HEK293 (cell line): Measurements from ENCODE around the gene RAB1B.

ENCODE experiments used
- CTCF ChIA-PET: fragments of 350-600 bp; formaldehyde crosslinking; extraction: SDS; loops from one replicate; lab custom pipeline; 2021; ENCODE audit warnings: antibody characterized with exemption; lab: Yijun Ruan, JAX
- POLR2A ChIA-PET: fragments of 300-600 bp; formaldehyde crosslinking; extraction: SDS; loops from one replicate; lab custom pipeline; 2020; ENCODE audit warnings: antibody characterized with exemption, inconsistent platforms; lab: Yijun Ruan, JAX
- H3K27ac ChIP-seq: fragments of 200-500 bp; sonication (Bioruptor generic); 2 replicates; pipeline ENCODE4 v1.5.1; 2014; ENCODE audit warnings: low read depth, low read length, control low read depth, inconsistent platforms; ENCODE audit errors: extremely low read depth
- H3K36me3 ChIP-seq, 2 experiments: fragments of 200-500 bp in 1 of 2; sonication (Bioruptor generic) in 1 of 2; 1 replicate in 1 of 2; 2 replicates in 1 of 2; pipeline ENCODE4 v1.5.1; 2014 to 2017; ENCODE audit warnings: inconsistent platforms in 2 of 2, low read length in 2 of 2; ENCODE audit not compliant: control insufficient read depth in 2 of 2, insufficient read depth in 1 of 2
- H3K4me1 ChIP-seq: fragments of 200-500 bp; sonication (Bioruptor generic); 2 replicates; pipeline ENCODE4 v1.5.1; 2014; ENCODE audit warnings: mild to moderate bottlenecking, low read length, inconsistent platforms; ENCODE audit not compliant: control insufficient read depth, insufficient read depth
- H3K4me3 ChIP-seq: 2 replicates; pipeline ENCODE4 v1.5.1; 2011; ENCODE audit warnings: low read depth, mild to moderate bottlenecking, control low read depth, low read length, moderate library complexity
- H3K9me3 ChIP-seq: fragments of 200-500 bp; sonication (Bioruptor generic); 2 replicates; pipeline ENCODE4 v1.5.1; 2014; ENCODE audit warnings: low read depth, low read length, inconsistent platforms; ENCODE audit not compliant: control insufficient read depth, insufficient read depth
- KLF16 ChIP-seq: fragments of 450-650 bp; formaldehyde crosslinking; IDR thresholded peaks from 2 replicates; pipeline ENCODE4 v1.5.1; 2017; ENCODE audit warnings: missing biosample characterization, missing genetic modification characterization
- MYNN ChIP-seq: fragments of 450-650 bp; formaldehyde crosslinking; IDR thresholded peaks from 2 replicates; pipeline ENCODE4 v1.5.1; 2016; ENCODE audit warnings: missing biosample characterization, missing genetic modification characterization, borderline replicate concordance
- RBAK ChIP-seq: fragments of 450-650 bp; formaldehyde crosslinking; IDR thresholded peaks from 2 replicates; pipeline ENCODE4 v1.5.1; 2016; ENCODE audit warnings: missing biosample characterization, missing genetic modification characterization
- SCRT2 ChIP-seq: fragments of 450-650 bp; formaldehyde crosslinking; IDR thresholded peaks from 2 replicates; pipeline ENCODE4 v1.5.1; 2016; ENCODE audit warnings: missing biosample characterization, missing genetic modification characterization
- ZBTB21 ChIP-seq: fragments of 450-650 bp; formaldehyde crosslinking; IDR thresholded peaks from 2 replicates; pipeline ENCODE4 v1.5.1; 2017; ENCODE audit warnings: missing biosample characterization, missing genetic modification characterization
- ZNF112 ChIP-seq: fragments of 450-650 bp; formaldehyde crosslinking; IDR thresholded peaks from 2 replicates; pipeline ENCODE4 v1.5.0; 2017; ENCODE audit warnings: missing biosample characterization, missing genetic modification characterization
- ZNF140 ChIP-seq: fragments of 450-650 bp; formaldehyde crosslinking; IDR thresholded peaks from 2 replicates; pipeline ENCODE4 v1.5.1; 2016; ENCODE audit warnings: missing biosample characterization, missing genetic modification characterization
- ZNF19 ChIP-seq: fragments of 450-650 bp; formaldehyde crosslinking; IDR thresholded peaks from 2 replicates; pipeline ENCODE4; 2016; ENCODE audit warnings: missing biosample characterization, missing genetic modification characterization, low read depth
- ZNF211 ChIP-seq: fragments of 450-650 bp; formaldehyde crosslinking; IDR thresholded peaks from 2 replicates; pipeline ENCODE4 v1.5.1; 2016; ENCODE audit warnings: low read depth, missing biosample characterization, missing genetic modification characterization
- ZNF239 ChIP-seq: fragments of 450-650 bp; formaldehyde crosslinking; IDR thresholded peaks from 2 replicates; pipeline ENCODE4 v1.5.1; 2016; ENCODE audit warnings: missing biosample characterization, missing genetic modification characterization
- ZNF24 ChIP-seq: fragments of 450-650 bp; formaldehyde crosslinking; IDR thresholded peaks from 2 replicates; pipeline ENCODE4 v1.5.1; 2016; ENCODE audit warnings: missing biosample characterization, missing genetic modification characterization
- ZNF274 ChIP-seq, 2 experiments: fragments of 200-500 bp in 1 of 2; fragments of 450-650 bp in 1 of 2; sonication (Bioruptor generic) in 1 of 2; formaldehyde crosslinking in 1 of 2; IDR thresholded peaks; 2 replicates each; pipeline versions ENCODE4 v1.5.1 to v1.6.1; 2014 to 2016; ENCODE audit warnings: borderline replicate concordance in 1 of 2, inconsistent platforms in 1 of 2, low read length in 1 of 2, missing biosample characterization in 1 of 2, missing genetic modification characterization in 1 of 2
- ZNF341 ChIP-seq: fragments of 450-650 bp; formaldehyde crosslinking; IDR thresholded peaks from 2 replicates; pipeline ENCODE4; 2016; ENCODE audit warnings: low read depth, missing biosample characterization, missing genetic modification characterization
- ZNF354C ChIP-seq: fragments of 450-650 bp; formaldehyde crosslinking; IDR thresholded peaks from 2 replicates; pipeline ENCODE4 v1.5.1; 2016; ENCODE audit warnings: missing biosample characterization, missing genetic modification characterization, low read depth, borderline replicate concordance
- ZNF37A ChIP-seq: fragments of 450-650 bp; IDR thresholded peaks from 2 replicates; pipeline ENCODE4 v1.5.1; 2018; ENCODE audit warnings: missing biosample characterization, missing genetic modification characterization
- ZNF571 ChIP-seq: fragments of 450-650 bp; formaldehyde crosslinking; IDR thresholded peaks from 2 replicates; pipeline ENCODE4 v1.5.0; 2017; ENCODE audit warnings: missing biosample characterization, missing genetic modification characterization
- ZNF623 ChIP-seq: fragments of 450-650 bp; formaldehyde crosslinking; IDR thresholded peaks from 2 replicates; pipeline ENCODE4 v1.5.1; 2016; ENCODE audit warnings: missing biosample characterization, missing genetic modification characterization
- ZNF660 ChIP-seq: fragments of 450-650 bp; IDR thresholded peaks from 2 replicates; pipeline ENCODE4 v1.5.1; 2018; ENCODE audit warnings: missing biosample characterization, mild to moderate bottlenecking, missing genetic modification characterization
- ZNF664 ChIP-seq: fragments of 450-650 bp; formaldehyde crosslinking; IDR thresholded peaks from 2 replicates; pipeline ENCODE4 v1.5.1; 2016; ENCODE audit warnings: missing biosample characterization, missing genetic modification characterization
- ZSCAN16 ChIP-seq: fragments of 450-650 bp; formaldehyde crosslinking; IDR thresholded peaks from 2 replicates; pipeline ENCODE4 v1.5.1; 2016; ENCODE audit warnings: missing biosample characterization, missing genetic modification characterization
- TF ChIP-seq, protein P1 (sequence below): fragments of 450-650 bp; formaldehyde crosslinking; IDR thresholded peaks from 2 replicates; pipeline ENCODE4 v1.5.1; 2016; ENCODE audit warnings: missing biosample characterization, missing genetic modification characterization
- TF ChIP-seq, protein P2 (sequence below): sonication (generic); formaldehyde crosslinking; IDR thresholded peaks from 2 replicates; pipeline ENCODE4 v1.8.1; 2022; ENCODE audit warnings: mild to moderate bottlenecking, moderate library complexity, missing genetic modification reagents
- TF ChIP-seq, protein P3 (sequence below): fragments of 450-650 bp; formaldehyde crosslinking; IDR thresholded peaks from 2 replicates; pipeline ENCODE4 v1.5.1; 2016; ENCODE audit warnings: missing biosample characterization, missing genetic modification characterization, borderline replicate concordance
- TF ChIP-seq, protein P4 (sequence below): fragments of 450-650 bp; formaldehyde crosslinking; IDR thresholded peaks from 2 replicates; pipeline ENCODE4 v1.5.1; 2016; ENCODE audit warnings: missing biosample characterization, missing genetic modification characterization, borderline replicate concordance
- TF ChIP-seq, protein P5 (sequence below): fragments of 450-650 bp; formaldehyde crosslinking; IDR thresholded peaks from 2 replicates; pipeline ENCODE4 v1.5.1; 2016; ENCODE audit warnings: missing biosample characterization, missing genetic modification characterization
- TF ChIP-seq, protein P6 (sequence below): fragments of 450-650 bp; formaldehyde crosslinking; IDR thresholded peaks from 2 replicates; pipeline ENCODE4 v1.5.1; 2016; ENCODE audit warnings: missing biosample characterization, missing genetic modification characterization, low read depth

Gene RAB1B

DNA sequence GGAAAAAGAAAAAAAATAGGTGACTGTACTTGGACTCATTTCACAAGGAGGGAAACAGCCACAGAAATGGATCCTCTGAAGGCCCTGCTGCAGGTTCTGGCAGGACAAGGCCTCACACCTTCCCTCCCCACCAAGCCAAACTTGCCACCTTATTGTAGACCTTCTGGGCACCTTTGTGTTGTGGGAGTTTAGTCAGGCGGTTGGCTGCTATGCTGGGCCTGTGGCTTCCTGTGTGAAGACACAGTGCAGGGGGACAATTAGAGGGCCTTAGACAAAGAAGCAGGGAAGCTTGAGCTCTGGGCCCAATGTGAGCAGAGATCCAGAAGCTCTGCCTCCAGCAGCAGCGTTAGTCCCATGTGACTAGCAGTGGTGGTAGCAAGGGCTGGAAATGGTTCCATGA lies 4.2 kb downstream of the RAB1B start:
- Histone ChIP-seq H3K9me3 (no peaks in the 10 kb centered on the region), H3K27ac (no peak overlapping the region), H3K4me3 (no peak overlapping the region), H3K36me3 (peaks cover 0 to 61% of the 10 kb centered on the region in 2 experiments; a peak in 2 of 3 replicates), H3K4me1 (peaks cover 2% of the 10 kb centered on the region; the same call in 1 of the 2 replicates)
- ChIA-PET POLR2A (interaction anchor here (1.4 kb wide), 1 partner anchor 17 kb away, joined by 4 read pairs; the partner anchor contains the start of gene YIF1A), CTCF (interaction anchor here (0.8 to 4.9 kb wide), 2 partner anchors 9 to 50 kb away, joined by 3 to 24 read pairs; no protein-coding TSS in a partner anchor)
- TF ChIP-seq ZNF354C (tag by site-specific recombination) = no peak
- no peak for TF ChIP-seq ZNF341 (tag by site-specific recombination)
- TF ChIP-seq, protein P1, sequence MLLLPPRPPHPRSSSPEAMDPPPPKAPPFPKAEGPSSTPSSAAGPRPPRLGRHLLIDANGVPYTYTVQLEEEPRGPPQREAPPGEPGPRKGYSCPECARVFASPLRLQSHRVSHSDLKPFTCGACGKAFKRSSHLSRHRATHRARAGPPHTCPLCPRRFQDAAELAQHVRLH (tag by site-specific recombination) = no peak
- TF ChIP-seq, protein P2, sequence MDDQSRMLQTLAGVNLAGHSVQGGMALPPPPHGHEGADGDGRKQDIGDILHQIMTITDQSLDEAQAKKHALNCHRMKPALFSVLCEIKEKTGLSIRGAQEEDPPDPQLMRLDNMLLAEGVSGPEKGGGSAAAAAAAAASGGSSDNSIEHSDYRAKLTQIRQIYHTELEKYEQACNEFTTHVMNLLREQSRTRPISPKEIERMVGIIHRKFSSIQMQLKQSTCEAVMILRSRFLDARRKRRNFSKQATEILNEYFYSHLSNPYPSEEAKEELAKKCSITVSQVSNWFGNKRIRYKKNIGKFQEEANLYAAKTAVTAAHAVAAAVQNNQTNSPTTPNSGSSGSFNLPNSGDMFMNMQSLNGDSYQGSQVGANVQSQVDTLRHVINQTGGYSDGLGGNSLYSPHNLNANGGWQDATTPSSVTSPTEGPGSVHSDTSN (CRISPR knock-in tag) = no peak
- TF ChIP-seq, protein P3, sequence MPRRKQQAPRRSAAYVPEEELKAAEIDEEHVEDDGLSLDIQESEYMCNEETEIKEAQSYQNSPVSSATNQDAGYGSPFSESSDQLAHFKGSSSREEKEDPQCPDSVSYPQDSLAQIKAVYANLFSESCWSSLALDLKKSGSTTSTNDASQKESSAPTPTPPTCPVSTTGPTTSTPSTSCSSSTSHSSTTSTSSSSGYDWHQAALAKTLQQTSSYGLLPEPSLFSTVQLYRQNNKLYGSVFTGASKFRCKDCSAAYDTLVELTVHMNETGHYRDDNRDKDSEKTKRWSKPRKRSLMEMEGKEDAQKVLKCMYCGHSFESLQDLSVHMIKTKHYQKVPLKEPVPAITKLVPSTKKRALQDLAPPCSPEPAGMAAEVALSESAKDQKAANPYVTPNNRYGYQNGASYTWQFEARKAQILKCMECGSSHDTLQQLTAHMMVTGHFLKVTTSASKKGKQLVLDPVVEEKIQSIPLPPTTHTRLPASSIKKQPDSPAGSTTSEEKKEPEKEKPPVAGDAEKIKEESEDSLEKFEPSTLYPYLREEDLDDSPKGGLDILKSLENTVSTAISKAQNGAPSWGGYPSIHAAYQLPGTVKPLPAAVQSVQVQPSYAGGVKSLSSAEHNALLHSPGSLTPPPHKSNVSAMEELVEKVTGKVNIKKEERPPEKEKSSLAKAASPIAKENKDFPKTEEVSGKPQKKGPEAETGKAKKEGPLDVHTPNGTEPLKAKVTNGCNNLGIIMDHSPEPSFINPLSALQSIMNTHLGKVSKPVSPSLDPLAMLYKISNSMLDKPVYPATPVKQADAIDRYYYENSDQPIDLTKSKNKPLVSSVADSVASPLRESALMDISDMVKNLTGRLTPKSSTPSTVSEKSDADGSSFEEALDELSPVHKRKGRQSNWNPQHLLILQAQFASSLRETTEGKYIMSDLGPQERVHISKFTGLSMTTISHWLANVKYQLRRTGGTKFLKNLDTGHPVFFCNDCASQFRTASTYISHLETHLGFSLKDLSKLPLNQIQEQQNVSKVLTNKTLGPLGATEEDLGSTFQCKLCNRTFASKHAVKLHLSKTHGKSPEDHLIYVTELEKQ (tag by site-specific recombination) = no peak
- no peak for TF ChIP-seq ZNF112 (tag by site-specific recombination)
- no peak for TF ChIP-seq MYNN
- no peak for TF ChIP-seq ZBTB21 (tag by site-specific recombination)
- TF ChIP-seq ZNF623 (tag by site-specific recombination) = no peak
- no peak for TF ChIP-seq ZNF571 (tag by site-specific recombination)
- no peak for TF ChIP-seq ZNF274 (IDR thresholded peaks at IDR 0.05; ENCODE audit: low read length)
- TF ChIP-seq ZNF274 (tag by site-specific recombination; IDR thresholded peaks at IDR 0.05; ENCODE audit: borderline replicate concordance) = no peak
- TF ChIP-seq ZSCAN16 = no peak
- TF ChIP-seq, protein P4, sequence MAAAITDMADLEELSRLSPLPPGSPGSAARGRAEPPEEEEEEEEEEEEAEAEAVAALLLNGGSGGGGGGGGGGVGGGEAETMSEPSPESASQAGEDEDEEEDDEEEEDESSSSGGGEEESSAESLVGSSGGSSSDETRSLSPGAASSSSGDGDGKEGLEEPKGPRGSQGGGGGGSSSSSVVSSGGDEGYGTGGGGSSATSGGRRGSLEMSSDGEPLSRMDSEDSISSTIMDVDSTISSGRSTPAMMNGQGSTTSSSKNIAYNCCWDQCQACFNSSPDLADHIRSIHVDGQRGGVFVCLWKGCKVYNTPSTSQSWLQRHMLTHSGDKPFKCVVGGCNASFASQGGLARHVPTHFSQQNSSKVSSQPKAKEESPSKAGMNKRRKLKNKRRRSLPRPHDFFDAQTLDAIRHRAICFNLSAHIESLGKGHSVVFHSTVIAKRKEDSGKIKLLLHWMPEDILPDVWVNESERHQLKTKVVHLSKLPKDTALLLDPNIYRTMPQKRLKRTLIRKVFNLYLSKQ (tag by site-specific recombination) = no peak
- TF ChIP-seq, protein P5, sequence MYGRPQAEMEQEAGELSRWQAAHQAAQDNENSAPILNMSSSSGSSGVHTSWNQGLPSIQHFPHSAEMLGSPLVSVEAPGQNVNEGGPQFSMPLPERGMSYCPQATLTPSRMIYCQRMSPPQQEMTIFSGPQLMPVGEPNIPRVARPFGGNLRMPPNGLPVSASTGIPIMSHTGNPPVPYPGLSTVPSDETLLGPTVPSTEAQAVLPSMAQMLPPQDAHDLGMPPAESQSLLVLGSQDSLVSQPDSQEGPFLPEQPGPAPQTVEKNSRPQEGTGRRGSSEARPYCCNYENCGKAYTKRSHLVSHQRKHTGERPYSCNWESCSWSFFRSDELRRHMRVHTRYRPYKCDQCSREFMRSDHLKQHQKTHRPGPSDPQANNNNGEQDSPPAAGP (tag by site-specific recombination) = no peak
- no peak for TF ChIP-seq SCRT2 (tag by site-specific recombination)
- no peak for TF ChIP-seq KLF16 (tag by site-specific recombination)

DNA sequence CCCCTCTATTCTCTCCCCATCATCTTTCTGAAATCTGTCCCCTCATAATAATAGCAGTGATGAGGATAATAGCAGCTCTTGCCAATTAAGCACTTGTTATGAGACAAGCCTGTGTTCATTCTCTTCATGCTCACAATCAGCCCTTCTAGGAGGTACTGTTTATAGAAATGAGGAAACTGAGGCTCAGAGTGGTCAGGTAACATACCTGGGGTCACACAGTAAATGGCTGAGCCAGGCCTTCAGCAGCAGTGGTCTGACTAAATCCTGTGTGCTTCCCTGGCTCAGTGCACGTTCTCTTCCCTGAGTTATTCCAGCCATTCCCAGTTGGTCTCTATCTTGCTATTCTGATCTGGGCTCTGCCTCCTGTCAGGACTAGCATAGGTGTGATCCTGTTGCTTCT lies 5.8 kb downstream of the RAB1B start:
- H3K36me3 ChIP-seq = peaks cover 0 to 61% of the 10 kb centered on the region in 2 experiments; a peak in 2 of 3 replicates
- H3K4me1 ChIP-seq = peaks cover 2% of the 10 kb centered on the region; the same call in 1 of the 2 replicates
- no peak overlapping the region for H3K4me3 ChIP-seq
- CTCF ChIA-PET = no interaction called here
- H3K27ac ChIP-seq = no peak overlapping the region
- H3K9me3 ChIP-seq = no peaks in the 10 kb centered on the region
- POLR2A ChIA-PET = no interaction called here
- no peak for TF ChIP-seq ZNF140
- no peak for TF ChIP-seq ZNF571 (tag by site-specific recombination)
- no peak for TF ChIP-seq ZNF660
- TF ChIP-seq RBAK (tag by site-specific recombination) = no peak
- TF ChIP-seq ZNF239 (tag by site-specific recombination) = no peak
- no peak for TF ChIP-seq ZSCAN16
- no peak for TF ChIP-seq ZNF37A (tag by site-specific recombination)
- no peak for TF ChIP-seq ZNF24 (tag by site-specific recombination)
- no peak for TF ChIP-seq KLF16 (tag by site-specific recombination)
- TF ChIP-seq ZNF19 (tag by site-specific recombination) = no peak
- no peak for TF ChIP-seq ZNF664 (tag by site-specific recombination)
- TF ChIP-seq, protein P6, sequence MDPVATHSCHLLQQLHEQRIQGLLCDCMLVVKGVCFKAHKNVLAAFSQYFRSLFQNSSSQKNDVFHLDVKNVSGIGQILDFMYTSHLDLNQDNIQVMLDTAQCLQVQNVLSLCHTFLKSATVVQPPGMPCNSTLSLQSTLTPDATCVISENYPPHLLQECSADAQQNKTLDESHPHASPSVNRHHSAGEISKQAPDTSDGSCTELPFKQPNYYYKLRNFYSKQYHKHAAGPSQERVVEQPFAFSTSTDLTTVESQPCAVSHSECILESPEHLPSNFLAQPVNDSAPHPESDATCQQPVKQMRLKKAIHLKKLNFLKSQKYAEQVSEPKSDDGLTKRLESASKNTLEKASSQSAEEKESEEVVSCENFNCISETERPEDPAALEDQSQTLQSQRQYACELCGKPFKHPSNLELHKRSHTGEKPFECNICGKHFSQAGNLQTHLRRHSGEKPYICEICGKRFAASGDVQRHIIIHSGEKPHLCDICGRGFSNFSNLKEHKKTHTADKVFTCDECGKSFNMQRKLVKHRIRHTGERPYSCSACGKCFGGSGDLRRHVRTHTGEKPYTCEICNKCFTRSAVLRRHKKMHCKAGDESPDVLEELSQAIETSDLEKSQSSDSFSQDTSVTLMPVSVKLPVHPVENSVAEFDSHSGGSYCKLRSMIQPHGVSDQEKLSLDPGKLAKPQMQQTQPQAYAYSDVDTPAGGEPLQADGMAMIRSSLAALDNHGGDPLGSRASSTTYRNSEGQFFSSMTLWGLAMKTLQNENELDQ = no peak
- TF ChIP-seq ZNF211 (tag by site-specific recombination) = no peak
